Activated T-cell treated with anti-CD3 and anti-CD28 coated beads, Interleukin-2, amount 50 U/mL, for 72 hours (primary cell): Measurements from ENCODE around the gene SENP7. TPM values are rescaled to one million over a fixed set of nuclear protein-coding genes. Genes with fewer than 3 reads are reported as not detected.

ENCODE experiments used
- ATAC-seq, 2 donors: fragments of 150-1000 bp; cut with Tn5 transposase; replicated peaks in 1 of 2; 2 replicates each; pipeline ENCODE4 v1.10.0; 2021; ENCODE audit warnings: moderate library complexity in 2 of 2, mild to moderate bottlenecking in 1 of 2
- DNase-seq, 2 donors: peaks; one replicate each; pipeline ENCODE4 v3.0.0; 2021 to 2022; ENCODE audit warnings: mixed read lengths in 1 of 2
- H3K27ac Mint-ChIP-seq: one replicate; pipeline ENCODE4 v1.8.0; 2022; ENCODE audit warnings: mild to moderate bottlenecking, moderate library complexity, mixed read lengths
- H3K27me3 Mint-ChIP-seq: one replicate; pipeline ENCODE4 v1.8.0; 2022; ENCODE audit warnings: low read depth, mixed read lengths
- H3K36me3 Mint-ChIP-seq, 2 donors: one replicate each; pipeline ENCODE4 v1.8.0; 2022; ENCODE audit warnings: mixed read lengths in 2 of 2, mild to moderate bottlenecking in 1 of 2; ENCODE audit not compliant: insufficient read depth in 2 of 2
- H3K4me1 Mint-ChIP-seq: one replicate; pipeline ENCODE4 v1.8.0; 2022; ENCODE audit warnings: low read depth, mixed read lengths
- H3K4me3 Mint-ChIP-seq, 2 donors: one replicate each; pipeline ENCODE4 v1.8.0; 2022; ENCODE audit warnings: mild to moderate bottlenecking in 2 of 2, mixed read lengths in 2 of 2, moderate library complexity in 2 of 2
- H3K9me3 Mint-ChIP-seq, 2 donors: one replicate each; pipeline ENCODE4 v1.8.0; 2022; ENCODE audit warnings: mixed read lengths in 2 of 2
- total RNA-seq, 2 donors: library from RNA; stranded (reverse); gene quantifications; one replicate each; pipeline ENCODE4 v1.2.3, GENCODE V29; 2022

Gene SENP7
- total RNA-seq, 2 donors from 2014 or later = 26.9 to 27.1 TPM

DNA sequence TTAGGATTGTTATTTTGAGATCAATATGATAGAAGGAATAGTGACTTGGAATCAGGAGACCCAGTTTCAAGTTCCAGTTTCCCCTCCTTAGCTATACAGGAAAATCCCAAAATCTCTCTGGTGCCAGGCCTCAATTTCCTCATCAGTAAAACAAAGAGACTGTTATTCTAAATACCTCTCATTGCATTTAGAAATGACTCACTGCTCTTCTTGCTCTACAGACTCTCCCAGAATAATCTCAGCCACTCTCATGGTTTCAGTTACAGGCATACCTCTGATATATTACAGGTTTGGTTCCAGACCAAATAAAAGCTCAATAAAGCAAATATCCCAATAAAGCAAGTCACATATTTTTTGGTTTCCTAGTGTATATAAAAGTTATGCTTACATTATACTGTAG, 221.0 kb downstream of the SENP7 start:
- DNase-seq (no peak), ATAC-seq (no peak)
- Mint-ChIP-seq H3K4me3 (no peak overlapping the region), H3K9me3 (peaks cover 8% of the 10 kb centered on the region in 2 donors), H3K36me3 (peaks cover 1 to 5% of the 10 kb centered on the region in 2 donors), H3K27ac (no peak overlapping the region), H3K27me3 (no peaks in the 10 kb centered on the region), H3K4me1 (no peaks in the 10 kb centered on the region)

DNA sequence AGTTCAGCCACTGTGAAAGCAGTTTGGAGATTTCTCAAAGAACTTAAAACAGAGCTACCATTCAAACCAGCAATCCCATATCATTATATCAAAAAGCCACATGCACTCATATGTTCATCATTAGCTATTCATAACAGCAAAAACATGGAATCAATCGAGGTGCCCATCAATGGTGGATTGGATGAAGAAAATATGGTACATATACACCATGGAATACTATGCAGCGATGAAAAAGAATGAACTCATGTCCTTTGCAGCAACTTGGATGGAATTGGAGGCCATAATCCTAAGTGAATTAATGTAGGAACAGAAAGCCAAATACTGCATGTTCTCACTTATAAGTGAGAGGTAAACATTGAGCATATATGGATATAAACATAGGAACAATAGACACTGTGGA, 224.7 kb downstream of the SENP7 start:
- no peak overlapping the region for H3K27ac Mint-ChIP-seq
- H3K27me3 Mint-ChIP-seq = no peaks in the 10 kb centered on the region
- no peaks in the 10 kb centered on the region for H3K36me3 Mint-ChIP-seq
- ATAC-seq = no peak
- no peak overlapping the region for H3K4me3 Mint-ChIP-seq
- no peaks in the 10 kb centered on the region for H3K4me1 Mint-ChIP-seq
- no peak for DNase-seq
- peaks cover 2% of the 10 kb centered on the region in 2 donors for H3K9me3 Mint-ChIP-seq

GRCh38 chr3:101284757-101285156, 228.3 kb downstream of the SENP7 start:
- Mint-ChIP-seq H3K36me3 (no peaks in the 10 kb centered on the region), H3K27me3 (no peaks in the 10 kb centered on the region), H3K27ac (no peak overlapping the region), H3K9me3 (peaks cover 2% of the 10 kb centered on the region in 2 donors), H3K4me3 (no peak overlapping the region), H3K4me1 (no peaks in the 10 kb centered on the region)
- DNase-seq (no peak), ATAC-seq (no peak)

DNA sequence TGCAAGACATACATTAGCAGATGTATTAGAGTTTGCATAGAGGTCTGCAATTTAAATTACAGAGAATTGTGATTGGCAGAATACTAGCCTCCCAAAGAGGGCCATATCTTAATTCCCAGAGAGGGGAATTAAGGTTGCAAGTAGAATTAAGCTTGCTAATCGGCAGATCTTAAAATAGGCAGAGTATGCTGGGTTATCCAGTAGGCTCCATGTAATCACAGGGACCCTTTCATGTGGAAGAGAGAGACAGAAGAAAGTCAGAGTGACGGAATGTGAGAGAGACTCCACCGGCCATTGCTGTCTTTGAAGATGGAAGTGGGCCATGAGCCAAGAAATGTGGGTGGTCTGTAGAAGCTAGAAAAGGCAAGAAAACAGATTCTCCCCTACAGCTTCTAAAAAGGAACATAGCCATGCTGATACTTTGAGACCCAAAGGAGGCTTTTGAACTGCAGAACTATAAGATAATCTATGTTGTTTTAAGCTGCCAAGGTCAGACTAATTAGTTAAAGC, 231.4 kb downstream of the SENP7 start:
- H3K4me1 Mint-ChIP-seq = no peaks in the 10 kb centered on the region
- peaks cover 0 to 2% of the 10 kb centered on the region in 2 donors for H3K9me3 Mint-ChIP-seq
- DNase-seq = no peak
- ATAC-seq = no peak
- no peaks in the 10 kb centered on the region for H3K36me3 Mint-ChIP-seq
- no peak overlapping the region for H3K4me3 Mint-ChIP-seq
- H3K27ac Mint-ChIP-seq = no peak overlapping the region
- no peaks in the 10 kb centered on the region for H3K27me3 Mint-ChIP-seq

- ATAC-seq (no peak), DNase-seq (no peak)
- Mint-ChIP-seq H3K36me3 (no peaks in the 10 kb centered on the region), H3K9me3 (peaks cover 0 to 2% of the 10 kb centered on the region in 2 donors), H3K27me3 (no peaks in the 10 kb centered on the region), H3K27ac (no peak overlapping the region), H3K4me3 (no peak overlapping the region), H3K4me1 (no peaks in the 10 kb centered on the region)
Measured at GRCh38 chr3:101279765-101280385, 233.1 kb downstream of the SENP7 start.

GRCh38 chr3:101279162-101279561, 233.8 kb downstream of the SENP7 start:
- no peaks in the 10 kb centered on the region for H3K27me3 Mint-ChIP-seq
- no peak for ATAC-seq
- no peak overlapping the region for H3K4me3 Mint-ChIP-seq
- no peak overlapping the region for H3K27ac Mint-ChIP-seq
- H3K4me1 Mint-ChIP-seq = no peaks in the 10 kb centered on the region
- no peak for DNase-seq
- peaks cover 0 to 2% of the 10 kb centered on the region in 2 donors for H3K9me3 Mint-ChIP-seq
- no peaks in the 10 kb centered on the region for H3K36me3 Mint-ChIP-seq

GRCh38 chr3:101278727-101279126, 234.3 kb downstream of the SENP7 start:
- no peak overlapping the region for H3K4me3 Mint-ChIP-seq
- no peaks in the 10 kb centered on the region for H3K4me1 Mint-ChIP-seq
- no peaks in the 10 kb centered on the region for H3K27me3 Mint-ChIP-seq
- DNase-seq (no peak), ATAC-seq (no peak)
- H3K9me3 Mint-ChIP-seq = no peaks in the 10 kb centered on the region
- no peak overlapping the region for H3K27ac Mint-ChIP-seq
- no peaks in the 10 kb centered on the region for H3K36me3 Mint-ChIP-seq

Other genes with a start within 250 kb of the SENP7 start
- under 1 TPM; 0.82 to 0.86 TPM for gene IMPG2, start 192.6 kb downstream of the SENP7 start, total RNA-seq
- gene TRMT10C, start 48.7 kb upstream of the SENP7 start, total RNA-seq = 10 to 100 TPM; 19.3 to 22.0 TPM
- 100 to 1,000 TPM; 211 to 242 TPM for gene PCNP, start 61.0 kb upstream of the SENP7 start, total RNA-seq
- 10 to 100 TPM; 26.8 to 31.9 TPM for gene ZBTB11, start 163.9 kb upstream of the SENP7 start, total RNA-seq
- gene RPL24, start 173.5 kb upstream of the SENP7 start, total RNA-seq = 1,000 to 10,000 TPM; 1,492 to 1,529 TPM
- gene CEP97, start 211.4 kb upstream of the SENP7 start, total RNA-seq = 10 to 100 TPM; 19.2 to 23.5 TPM